AG09319 (cell line): Measurements from ENCODE around the gene PCDHB16.
"Not testable (repeated sequence)": the region's sequence is repeated elsewhere in the genome, so short reads cannot be mapped to it uniquely, and the experiment has no call there.

Experiments used
- DNase-seq: peaks from one replicate; pipeline ENCODE4 v3.0.0-alpha.2; 2010; ENCODE audit warnings: low read depth; ENCODE audit errors: extremely low read depth
- TF ChIP-seq, protein P1 (sequence below): IDR thresholded peaks from 2 replicates; pipeline ENCODE4 v1.5.1; 2011; ENCODE audit warnings: low read depth, mild to moderate bottlenecking, inconsistent platforms, low read length, moderate library complexity

PCDHB16 gene

DNA sequence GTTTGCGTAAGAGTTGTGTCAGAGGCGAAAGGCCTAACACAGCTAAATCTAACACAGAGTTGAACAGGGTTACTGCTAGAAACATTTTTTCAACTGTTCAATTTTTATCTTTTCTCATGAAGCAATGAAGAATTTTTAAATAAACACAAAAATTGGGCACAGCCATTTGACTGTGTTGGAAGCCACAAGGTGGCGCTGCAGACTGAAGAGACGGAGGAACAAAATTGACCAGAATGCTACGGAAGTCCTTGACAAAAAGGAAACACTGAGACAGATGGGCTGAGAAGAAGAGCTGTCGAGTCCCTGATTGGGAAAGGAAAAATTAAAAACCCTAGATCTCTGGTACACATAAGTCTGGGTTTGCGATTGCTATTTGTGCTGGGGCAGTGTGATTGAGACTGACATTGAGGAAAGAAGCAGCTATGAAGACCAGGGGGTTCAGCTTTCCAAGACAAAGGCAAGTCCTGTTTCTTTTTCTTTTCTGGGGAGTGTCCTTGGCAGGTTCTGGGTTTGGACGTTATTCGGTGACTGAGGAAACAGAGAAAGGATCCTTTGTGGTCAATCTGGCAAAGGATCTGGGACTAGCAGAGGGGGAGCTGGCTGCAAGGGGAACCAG lies 4.8 kb downstream of the PCDHB16 start, which contains the start of gene PCDHB9:
TSS of gene PCDHB9 (plus strand) at position 265 of the 616 bp plus-strand sequence. CDS start at position 423, 158 bp downstream.
- no peak for DNase-seq
- TF ChIP-seq, protein P1, sequence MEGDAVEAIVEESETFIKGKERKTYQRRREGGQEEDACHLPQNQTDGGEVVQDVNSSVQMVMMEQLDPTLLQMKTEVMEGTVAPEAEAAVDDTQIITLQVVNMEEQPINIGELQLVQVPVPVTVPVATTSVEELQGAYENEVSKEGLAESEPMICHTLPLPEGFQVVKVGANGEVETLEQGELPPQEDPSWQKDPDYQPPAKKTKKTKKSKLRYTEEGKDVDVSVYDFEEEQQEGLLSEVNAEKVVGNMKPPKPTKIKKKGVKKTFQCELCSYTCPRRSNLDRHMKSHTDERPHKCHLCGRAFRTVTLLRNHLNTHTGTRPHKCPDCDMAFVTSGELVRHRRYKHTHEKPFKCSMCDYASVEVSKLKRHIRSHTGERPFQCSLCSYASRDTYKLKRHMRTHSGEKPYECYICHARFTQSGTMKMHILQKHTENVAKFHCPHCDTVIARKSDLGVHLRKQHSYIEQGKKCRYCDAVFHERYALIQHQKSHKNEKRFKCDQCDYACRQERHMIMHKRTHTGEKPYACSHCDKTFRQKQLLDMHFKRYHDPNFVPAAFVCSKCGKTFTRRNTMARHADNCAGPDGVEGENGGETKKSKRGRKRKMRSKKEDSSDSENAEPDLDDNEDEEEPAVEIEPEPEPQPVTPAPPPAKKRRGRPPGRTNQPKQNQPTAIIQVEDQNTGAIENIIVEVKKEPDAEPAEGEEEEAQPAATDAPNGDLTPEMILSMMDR, result peak; percentile 23

DNA sequence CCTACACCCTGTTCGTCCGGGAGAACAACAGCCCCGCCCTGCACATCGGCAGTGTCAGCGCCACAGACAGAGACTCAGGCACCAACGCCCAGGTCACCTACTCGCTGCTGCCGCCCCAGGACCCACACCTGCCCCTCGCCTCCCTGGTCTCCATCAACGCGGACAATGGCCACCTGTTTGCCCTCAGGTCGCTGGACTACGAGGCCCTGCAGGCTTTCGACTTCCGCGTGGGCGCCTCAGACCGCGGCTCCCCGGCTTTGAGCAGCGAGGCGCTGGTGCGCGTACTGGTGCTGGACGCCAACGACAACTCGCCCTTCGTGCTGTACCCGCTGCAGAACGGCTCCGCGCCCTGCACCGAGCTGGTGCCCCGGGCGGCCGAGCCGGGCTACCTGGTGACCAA lies 6.5 kb downstream of the PCDHB16 start:
- DNase-seq, result not testable (repeated sequence)

DNA sequence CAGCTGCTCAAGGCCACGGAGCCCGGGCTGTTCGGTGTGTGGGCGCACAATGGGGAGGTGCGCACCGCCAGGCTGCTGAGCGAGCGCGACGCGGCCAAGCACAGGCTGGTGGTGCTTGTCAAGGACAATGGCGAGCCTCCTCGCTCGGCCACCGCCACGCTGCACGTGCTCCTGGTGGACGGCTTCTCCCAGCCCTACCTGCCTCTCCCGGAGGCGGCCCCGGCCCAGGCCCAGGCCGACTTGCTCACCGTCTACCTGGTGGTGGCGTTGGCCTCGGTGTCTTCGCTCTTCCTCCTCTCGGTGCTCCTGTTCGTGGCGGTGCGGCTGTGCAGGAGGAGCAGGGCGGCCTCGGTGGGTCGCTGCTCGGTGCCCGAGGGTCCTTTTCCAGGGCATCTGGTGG lies 6.9 kb downstream of the PCDHB16 start:
- DNase-seq, result not testable (repeated sequence)

DNA sequence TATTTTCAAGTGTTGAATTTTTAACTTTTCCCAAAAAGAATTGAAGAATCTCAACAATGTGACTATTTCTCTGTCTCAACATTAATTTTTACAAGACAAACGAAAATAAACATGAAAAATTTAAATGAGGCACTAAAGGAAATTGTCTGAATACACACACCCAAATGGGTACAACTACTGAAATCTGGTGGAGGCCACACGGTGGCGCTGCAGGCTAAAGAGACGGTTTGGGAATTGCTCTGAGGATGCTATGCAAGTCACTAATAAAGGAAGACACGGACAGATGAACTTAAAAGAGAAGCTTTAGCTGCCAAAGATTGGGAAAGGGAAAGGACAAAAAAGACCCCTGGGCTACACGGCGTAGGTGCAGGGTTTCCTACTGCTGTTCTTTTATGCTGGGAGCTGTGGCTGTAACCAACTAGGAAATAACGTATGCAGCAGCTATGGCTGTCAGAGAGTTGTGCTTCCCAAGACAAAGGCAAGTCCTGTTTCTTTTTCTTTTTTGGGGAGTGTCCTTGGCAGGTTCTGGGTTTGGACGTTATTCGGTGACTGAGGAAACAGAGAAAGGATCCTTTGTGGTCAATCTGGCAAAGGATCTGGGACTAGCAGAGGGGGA lies 10.0 kb downstream of the PCDHB16 start, which contains the start of gene PCDHB10:
TSS of gene PCDHB10 (plus strand) at position 244 of the 616 bp plus-strand sequence. CDS start at position 444, 200 bp downstream.
- DNase-seq, result no peak
- TF ChIP-seq, protein P1, result peak; percentile 13

DNA sequence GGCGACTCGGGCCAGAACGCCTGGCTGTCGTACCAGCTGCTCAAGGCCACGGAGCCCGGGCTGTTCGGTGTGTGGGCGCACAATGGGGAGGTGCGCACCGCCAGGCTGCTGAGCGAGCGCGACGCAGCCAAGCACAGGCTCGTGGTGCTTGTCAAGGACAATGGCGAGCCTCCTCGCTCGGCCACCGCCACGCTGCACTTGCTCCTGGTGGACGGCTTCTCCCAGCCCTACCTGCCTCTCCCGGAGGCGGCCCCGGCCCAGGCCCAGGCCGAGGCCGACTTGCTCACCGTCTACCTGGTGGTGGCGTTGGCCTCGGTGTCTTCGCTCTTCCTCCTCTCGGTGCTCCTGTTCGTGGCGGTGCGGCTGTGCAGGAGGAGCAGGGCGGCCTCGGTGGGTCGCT lies 12.1 kb downstream of the PCDHB16 start:
- not testable (repeated sequence) for DNase-seq

DNA sequence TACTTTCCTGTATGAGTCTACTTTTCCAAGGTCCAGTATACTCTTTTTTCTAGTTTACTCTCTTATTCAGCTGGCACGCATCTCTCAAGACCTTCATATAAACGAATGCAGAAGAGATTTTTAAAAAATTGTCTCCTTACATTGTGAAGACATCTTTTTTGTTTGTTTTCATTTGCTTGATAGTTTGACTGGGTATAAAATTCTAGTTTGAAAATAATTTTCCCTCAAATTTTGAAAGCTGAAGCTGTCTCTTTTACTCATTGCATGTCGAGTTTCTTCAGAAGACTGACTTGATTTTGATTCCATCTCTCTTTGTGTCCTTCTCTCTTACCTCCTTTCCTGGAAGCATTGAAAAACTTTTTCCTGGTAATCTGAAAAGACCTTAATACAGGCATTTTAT lies 14.2 kb downstream of the PCDHB16 start:
- TF ChIP-seq, protein P1, result no peak
- no peak for DNase-seq

DNA sequence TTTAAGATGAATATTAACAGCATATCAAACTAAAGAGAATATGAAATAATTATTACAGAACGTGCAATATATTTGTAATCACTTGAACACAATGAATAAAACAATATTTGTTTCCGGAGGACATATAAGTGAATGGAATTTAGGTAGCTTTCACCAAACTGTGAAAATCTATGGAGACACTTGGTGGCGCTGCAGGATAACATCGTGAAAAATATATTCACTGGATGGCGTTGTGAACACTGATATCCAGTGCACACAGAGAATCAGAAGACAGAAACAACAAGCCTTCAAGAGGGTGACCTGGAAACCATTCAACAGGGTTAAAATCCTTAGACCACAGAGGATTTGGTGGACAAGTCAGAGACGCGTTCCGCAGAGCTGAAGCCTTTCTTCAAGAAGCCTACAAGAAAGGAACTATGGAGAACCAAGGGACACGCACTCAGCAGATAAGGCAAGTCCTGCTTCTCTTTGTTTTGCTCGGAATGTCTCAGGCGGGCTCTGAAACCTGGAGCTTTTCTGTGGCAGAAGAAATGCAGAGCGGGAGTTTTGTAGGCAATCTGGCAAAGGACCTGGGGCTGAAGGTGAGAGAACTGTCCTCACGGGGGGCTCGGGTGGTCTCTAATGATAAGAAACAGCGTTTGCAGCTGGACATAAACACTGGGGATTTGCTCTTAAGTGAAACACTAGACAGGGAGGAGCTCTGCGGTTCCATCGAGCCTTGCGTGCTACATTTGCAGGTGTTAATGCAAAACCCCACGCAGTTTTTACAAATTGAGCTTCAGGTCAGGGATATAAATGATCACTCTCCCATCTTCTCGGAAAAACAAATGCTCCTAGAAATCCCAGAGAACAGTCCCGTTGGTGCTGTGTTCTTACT lies 17.4 kb downstream of the PCDHB16 start, which contains the start of gene PCDHB11:
TSS of gene PCDHB11 (plus strand) at position 269 of the 877 bp plus-strand sequence. CDS start at position 417, 148 bp downstream.
- TF ChIP-seq, protein P1, result no peak
- no peak for DNase-seq

DNA sequence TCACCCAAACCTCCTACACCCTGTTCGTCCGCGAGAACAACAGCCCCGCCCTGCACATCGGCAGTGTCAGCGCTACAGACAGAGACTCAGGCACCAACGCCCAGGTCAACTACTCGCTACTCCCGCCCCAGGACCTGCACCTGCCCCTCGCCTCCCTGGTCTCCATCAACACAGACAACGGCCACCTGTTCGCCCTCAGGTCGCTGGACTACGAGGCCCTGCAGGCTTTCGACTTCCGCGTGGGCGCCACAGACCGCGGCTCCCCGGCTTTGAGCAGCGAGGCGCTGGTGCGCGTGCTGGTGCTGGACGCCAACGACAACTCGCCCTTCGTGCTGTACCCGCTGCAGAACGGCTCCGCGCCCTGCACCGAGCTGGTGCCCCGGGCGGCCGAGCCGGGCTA lies 18.9 kb downstream of the PCDHB16 start:
- not testable (repeated sequence) for DNase-seq

DNA sequence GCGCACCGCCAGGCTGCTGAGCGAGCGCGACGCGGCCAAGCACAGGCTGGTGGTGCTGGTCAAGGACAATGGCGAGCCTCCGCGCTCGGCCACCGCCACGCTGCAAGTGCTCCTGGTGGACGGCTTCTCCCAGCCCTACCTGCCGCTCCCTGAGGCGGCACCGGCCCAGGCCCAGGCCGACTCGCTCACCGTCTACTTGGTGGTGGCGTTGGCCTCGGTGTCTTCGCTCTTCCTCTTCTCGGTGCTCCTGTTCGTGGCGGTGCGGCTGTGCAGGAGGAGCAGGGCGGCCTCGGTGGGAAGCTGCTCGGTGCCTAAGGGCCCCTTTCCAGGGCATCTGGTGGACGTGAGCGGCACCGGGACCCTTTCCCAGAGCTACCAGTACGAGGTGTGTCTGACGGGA lies 19.5 kb downstream of the PCDHB16 start:
- not testable (repeated sequence) for DNase-seq
